ENCODE measurements around the gene RNF207.

- TF ChIP-seq, protein P1, sequence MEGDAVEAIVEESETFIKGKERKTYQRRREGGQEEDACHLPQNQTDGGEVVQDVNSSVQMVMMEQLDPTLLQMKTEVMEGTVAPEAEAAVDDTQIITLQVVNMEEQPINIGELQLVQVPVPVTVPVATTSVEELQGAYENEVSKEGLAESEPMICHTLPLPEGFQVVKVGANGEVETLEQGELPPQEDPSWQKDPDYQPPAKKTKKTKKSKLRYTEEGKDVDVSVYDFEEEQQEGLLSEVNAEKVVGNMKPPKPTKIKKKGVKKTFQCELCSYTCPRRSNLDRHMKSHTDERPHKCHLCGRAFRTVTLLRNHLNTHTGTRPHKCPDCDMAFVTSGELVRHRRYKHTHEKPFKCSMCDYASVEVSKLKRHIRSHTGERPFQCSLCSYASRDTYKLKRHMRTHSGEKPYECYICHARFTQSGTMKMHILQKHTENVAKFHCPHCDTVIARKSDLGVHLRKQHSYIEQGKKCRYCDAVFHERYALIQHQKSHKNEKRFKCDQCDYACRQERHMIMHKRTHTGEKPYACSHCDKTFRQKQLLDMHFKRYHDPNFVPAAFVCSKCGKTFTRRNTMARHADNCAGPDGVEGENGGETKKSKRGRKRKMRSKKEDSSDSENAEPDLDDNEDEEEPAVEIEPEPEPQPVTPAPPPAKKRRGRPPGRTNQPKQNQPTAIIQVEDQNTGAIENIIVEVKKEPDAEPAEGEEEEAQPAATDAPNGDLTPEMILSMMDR (IDR thresholded peaks at IDR 0.05), result no peak
- TF ChIP-seq, protein P2, sequence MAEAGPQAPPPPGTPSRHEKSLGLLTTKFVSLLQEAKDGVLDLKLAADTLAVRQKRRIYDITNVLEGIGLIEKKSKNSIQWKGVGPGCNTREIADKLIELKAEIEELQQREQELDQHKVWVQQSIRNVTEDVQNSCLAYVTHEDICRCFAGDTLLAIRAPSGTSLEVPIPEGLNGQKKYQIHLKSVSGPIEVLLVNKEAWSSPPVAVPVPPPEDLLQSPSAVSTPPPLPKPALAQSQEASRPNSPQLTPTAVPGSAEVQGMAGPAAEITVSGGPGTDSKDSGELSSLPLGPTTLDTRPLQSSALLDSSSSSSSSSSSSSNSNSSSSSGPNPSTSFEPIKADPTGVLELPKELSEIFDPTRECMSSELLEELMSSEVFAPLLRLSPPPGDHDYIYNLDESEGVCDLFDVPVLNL (CRISPR knock-in tag; IDR thresholded peaks at IDR 0.05; ENCODE audit: borderline replicate concordance, low read depth), result no peak
- TF ChIP-seq STAT6 (CRISPR knock-in tag; conservative IDR thresholded peaks at IDR 0.05; ENCODE audit: low read depth) (no peak), TEAD4 (CRISPR knock-in tag; IDR thresholded peaks at IDR 0.05) (no peak), CREM (CRISPR knock-in tag; IDR thresholded peaks at IDR 0.05) (no peak)
These were observed 34.2 kb downstream of the RNF207 start for GRCh38 chr1:6239950-6240768.

Measured in WTC11 (cell line).